Endothelial cell of umbilical vein (primary cell): ENCODE measurements around the gene CCDC61. TPM values are rescaled to one million over a fixed set of nuclear protein-coding genes. Genes with fewer than 3 reads are reported as not detected.

ENCODE experiments used
- BruUV-seq: library from RNA; stranded (reverse); fragments of 400-500 nt; replicated peaks from 2 replicates; lab custom pipeline; 2021; lab: Mats Ljungman, UMichigan
- CTCF ChIA-PET: fragments of 300-600, 350-600 bp; sonication (Branson Sonifier 250); formaldehyde crosslinking; loops from one replicate; lab custom pipeline; 2021; ENCODE audit warnings: antibody characterized with exemption, inconsistent platforms; lab: Charles Lee
- POLR2A ChIA-PET: fragments of 300-600, 350-600 bp; sonication (Branson Sonifier 250); formaldehyde crosslinking; loops from one replicate; lab custom pipeline; 2021; ENCODE audit warnings: antibody characterized with exemption, inconsistent platforms; lab: Charles Lee
- DNase-seq: peaks from one replicate; pipeline ENCODE4 v3.0.0-alpha.2; 2011; ENCODE audit warnings: low read depth, low spot score
- FAIRE-seq: peaks from 2 replicates; lab custom pipeline; 2011; peaks lifted over from hg19 to GRCh38; lab: Jason Lieb, UNC
- H2AFZ ChIP-seq: 2 replicates; pipeline ENCODE4 v1.6.0; 2012; ENCODE audit warnings: low read depth, low read length, control low read depth, inconsistent platforms
- H3K27ac ChIP-seq: 2 replicates; pipeline ENCODE4 v1.5.1; 2011; ENCODE audit warnings: low read depth, mild to moderate bottlenecking, control low read depth, low read length, moderate library complexity; ENCODE audit not compliant: insufficient read depth
- H3K27me3 ChIP-seq, 2 experiments: 2 replicates each; pipeline versions ENCODE4 v1.6.0 to v1.6.1; 2011; ENCODE audit warnings: low read length in 2 of 2, mixed read lengths in 1 of 2; ENCODE audit not compliant: control insufficient read depth in 2 of 2, insufficient read depth in 2 of 2
- H3K36me3 ChIP-seq, 2 experiments: 2 replicates in 1 of 2; 3 replicates in 1 of 2; pipeline ENCODE4 v1.5.1; 2011; ENCODE audit warnings: low read length in 2 of 2, mild to moderate bottlenecking in 1 of 2, moderate library complexity in 1 of 2; ENCODE audit not compliant: control insufficient read depth in 2 of 2, insufficient read depth in 2 of 2; ENCODE audit errors: extremely low read depth in 1 of 2
- H3K4me1 ChIP-seq: 3 replicates; pipeline ENCODE4 v1.5.1; 2011; ENCODE audit warnings: mild to moderate bottlenecking, low read length; ENCODE audit not compliant: control insufficient read depth, insufficient read depth; ENCODE audit errors: extremely low read depth
- H3K4me2 ChIP-seq: 2 replicates; pipeline ENCODE4 v1.6.1; 2011; ENCODE audit warnings: low read length, control low read depth, mixed read lengths; ENCODE audit not compliant: insufficient read depth
- H3K4me3 ChIP-seq, 3 experiments: fragments of 200-600 bp in 1 of 3; sonication (generic), shearing (Covaris generic) in 1 of 3; replicated peaks in 1 of 3; 2 replicates each; pipeline ENCODE4 v1.5.1; 2011 to 2016; ENCODE audit warnings: control low read depth in 3 of 3, low read length in 3 of 3, mild to moderate bottlenecking in 2 of 3, inconsistent platforms in 1 of 3, low read depth in 1 of 3, moderate library complexity in 1 of 3; ENCODE audit not compliant: insufficient read depth in 1 of 3
- H3K79me2 ChIP-seq: 2 replicates; pipeline ENCODE4 v1.6.0; 2012; ENCODE audit warnings: low read length, inconsistent platforms; ENCODE audit not compliant: control insufficient read depth, insufficient read depth
- H3K9ac ChIP-seq: replicated peaks from 2 replicates; pipeline ENCODE3; 2011; ENCODE audit warnings: low read length, control low read depth; ENCODE audit not compliant: insufficient read depth; ENCODE audit errors: extremely low read depth
- H3K9me1 ChIP-seq: replicated peaks from 3 replicates; pipeline ENCODE4 v1.6.0; 2011; ENCODE audit warnings: mild to moderate bottlenecking, low read length; ENCODE audit not compliant: control insufficient read depth, insufficient read depth; ENCODE audit errors: extremely low read depth
- H3K9me3 ChIP-seq: replicated peaks from 2 replicates; pipeline ENCODE4 v1.5.1; 2012; ENCODE audit warnings: low read length, inconsistent platforms; ENCODE audit not compliant: control insufficient read depth, insufficient read depth
- H4K20me1 ChIP-seq: replicated peaks from 2 replicates; pipeline ENCODE3; 2011; ENCODE audit warnings: mild to moderate bottlenecking, low read length; ENCODE audit not compliant: control insufficient read depth, insufficient read depth; ENCODE audit errors: extremely low read depth
- EZH2 ChIP-seq: IDR thresholded peaks from 2 replicates; pipeline ENCODE4 v1.6.1; 2012; ENCODE audit warnings: borderline replicate concordance, low read depth, mild to moderate bottlenecking, moderate library complexity, low read length, inconsistent platforms; ENCODE audit not compliant: severe bottlenecking
- FOS ChIP-seq: IDR thresholded peaks from 2 replicates; pipeline ENCODE4 v1.6.1; 2011; ENCODE audit warnings: mild to moderate bottlenecking, low read length, moderate library complexity, borderline replicate concordance; ENCODE audit not compliant: insufficient read depth
- GATA2 ChIP-seq: IDR thresholded peaks from 2 replicates; pipeline ENCODE4 v1.7.0; 2011; ENCODE audit warnings: low read depth, mild to moderate bottlenecking, moderate library complexity, mixed read lengths, low read length; ENCODE audit not compliant: insufficient read length, insufficient read depth
- JUN ChIP-seq: IDR thresholded peaks from 2 replicates; pipeline ENCODE4 v1.6.1; 2011; ENCODE audit warnings: borderline replicate concordance, low read depth; ENCODE audit not compliant: insufficient read length, insufficient read depth
- MYC ChIP-seq: IDR thresholded peaks from one replicate; pipeline ENCODE4 v1.6.1; 2011; ENCODE audit warnings: mild to moderate bottlenecking, low read depth, low read length
- POLR2A ChIP-seq: IDR thresholded peaks from 2 replicates; pipeline ENCODE4 v1.6.1; 2012; ENCODE audit warnings: low read depth, mild to moderate bottlenecking, control low read depth, low read length
- POLR2AphosphoS5 ChIP-seq: IDR thresholded peaks from 2 replicates; pipeline ENCODE4 v1.6.1; 2012; ENCODE audit warnings: low read depth, mild to moderate bottlenecking, control low read depth, low read length, moderate library complexity; ENCODE audit not compliant: insufficient read depth
- dilution Hi-C: fragments of 300-500 bp; cut with MboI; formaldehyde crosslinking; loops from one replicate; pipeline ENCODE4 v1.15.0; 2019; ENCODE audit warnings: low sequenced_read_pairs; ENCODE audit not compliant: extremely low pct_ligation_motif_present
- intact Hi-C: fragments of 100-400 bp; cut with micrococcal nuclease; formaldehyde crosslinking; loops from one replicate; pipeline ENCODE4 v1.10.0; 2022
- polyA plus RNA-seq, 4 experiments: library from polyadenylated mRNA; depleted of rRNA in 3 of 4; stranded (reverse) in 3 of 4; unstranded in 1 of 4; fragments of >200 nt; gene quantifications; 2 replicates each; pipeline versions ENCODE4 v1.2.1 to v1.2.3, GENCODE V29; 2011 to 2012; ENCODE audit warnings: missing spikeins in 1 of 4
- total RNA-seq: library from RNA; stranded (reverse); gene quantifications from 2 replicates; pipeline ENCODE4 v1.2.3, GENCODE V29; 2021
- TF ChIP-seq, protein P1 (sequence below): IDR thresholded peaks from 2 replicates; pipeline ENCODE4 v1.6.1; 2011; ENCODE audit not compliant: insufficient read depth, insufficient read length
- TF ChIP-seq, protein P2 (sequence below), 2 donors: IDR thresholded peaks; 1 replicate in 1 of 2; 2 replicates in 1 of 2; pipeline ENCODE4 v1.5.1; 2011; ENCODE audit warnings: low read length in 2 of 2, mild to moderate bottlenecking in 2 of 2, moderate library complexity in 2 of 2, control low read depth in 1 of 2, inconsistent platforms in 1 of 2, low read depth in 1 of 2; ENCODE audit not compliant: insufficient read depth in 1 of 2; ENCODE audit errors: extremely low read depth in 1 of 2

Gene CCDC61
- total and polyA plus RNA-seq, 2 donors (not counting 3 experiments of a cell fraction or from before 2014, with no cell fraction given) = 10.3 to 20.1 TPM

DNA sequence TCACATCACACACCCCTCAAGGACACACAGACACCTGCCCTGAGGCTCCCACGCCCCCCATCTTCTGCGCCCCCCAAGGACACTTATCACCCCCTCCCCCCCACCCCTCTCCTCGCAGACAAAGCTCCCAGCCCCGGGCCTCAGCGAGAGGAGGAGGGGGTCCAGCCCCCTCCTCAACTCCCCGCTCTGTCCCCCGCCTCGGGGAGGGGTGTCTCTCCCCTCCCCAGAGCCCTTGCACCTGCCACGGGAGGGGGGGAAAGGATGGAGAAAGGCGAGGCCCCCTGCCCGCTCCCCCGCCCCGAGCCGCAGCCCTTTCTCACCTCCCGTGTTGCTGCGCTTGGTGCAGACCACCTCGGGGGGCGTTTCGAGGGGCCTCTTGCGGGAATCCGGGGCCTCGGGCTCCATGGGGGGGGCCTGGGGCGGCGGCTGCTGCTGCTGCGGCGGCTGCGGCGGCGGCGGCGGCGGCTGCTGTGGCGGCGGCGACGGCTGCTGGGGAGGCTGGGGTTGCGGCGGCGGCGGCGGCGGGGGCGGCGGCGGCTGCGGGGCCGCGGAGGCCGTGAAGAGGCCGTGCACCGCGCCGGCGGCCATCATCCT lies 22.2 kb upstream of the CCDC61 start:
- FAIRE-seq (no peak), DNase-seq (no peak)
- BruUV-seq = no TSS peak
- peak overlapping the region; percentile 27 for H3K4me2 ChIP-seq
- no peaks in the 10 kb centered on the region for H3K9me1 ChIP-seq
- no peaks in the 10 kb centered on the region for H3K9me3 ChIP-seq
- H3K27me3 ChIP-seq = peaks cover 2 to 4% of the 10 kb centered on the region in 2 experiments
- peak overlapping the region; percentile 10 for H3K9ac ChIP-seq
- H3K27ac ChIP-seq = no peak overlapping the region
- intact Hi-C loops = loop anchor here (5.0 kb wide), 1 partner anchor 34 kb away; no protein-coding TSS in a partner anchor
- peaks cover 9% of the 10 kb centered on the region for H3K79me2 ChIP-seq
- peaks cover 23% of the 10 kb centered on the region for H3K4me1 ChIP-seq
- no peak overlapping the region for H2AFZ ChIP-seq
- no peaks in the 10 kb centered on the region for H4K20me1 ChIP-seq
- TF ChIP-seq MYC (no peak), FOS (no peak), EZH2 (no peak), POLR2AphosphoS5 (no peak), GATA2 (no peak), POLR2A (no peak), JUN (no peak)
- TF ChIP-seq, protein P1, sequence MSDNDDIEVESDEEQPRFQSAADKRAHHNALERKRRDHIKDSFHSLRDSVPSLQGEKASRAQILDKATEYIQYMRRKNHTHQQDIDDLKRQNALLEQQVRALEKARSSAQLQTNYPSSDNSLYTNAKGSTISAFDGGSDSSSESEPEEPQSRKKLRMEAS = no peak
- TF ChIP-seq, protein P2, sequence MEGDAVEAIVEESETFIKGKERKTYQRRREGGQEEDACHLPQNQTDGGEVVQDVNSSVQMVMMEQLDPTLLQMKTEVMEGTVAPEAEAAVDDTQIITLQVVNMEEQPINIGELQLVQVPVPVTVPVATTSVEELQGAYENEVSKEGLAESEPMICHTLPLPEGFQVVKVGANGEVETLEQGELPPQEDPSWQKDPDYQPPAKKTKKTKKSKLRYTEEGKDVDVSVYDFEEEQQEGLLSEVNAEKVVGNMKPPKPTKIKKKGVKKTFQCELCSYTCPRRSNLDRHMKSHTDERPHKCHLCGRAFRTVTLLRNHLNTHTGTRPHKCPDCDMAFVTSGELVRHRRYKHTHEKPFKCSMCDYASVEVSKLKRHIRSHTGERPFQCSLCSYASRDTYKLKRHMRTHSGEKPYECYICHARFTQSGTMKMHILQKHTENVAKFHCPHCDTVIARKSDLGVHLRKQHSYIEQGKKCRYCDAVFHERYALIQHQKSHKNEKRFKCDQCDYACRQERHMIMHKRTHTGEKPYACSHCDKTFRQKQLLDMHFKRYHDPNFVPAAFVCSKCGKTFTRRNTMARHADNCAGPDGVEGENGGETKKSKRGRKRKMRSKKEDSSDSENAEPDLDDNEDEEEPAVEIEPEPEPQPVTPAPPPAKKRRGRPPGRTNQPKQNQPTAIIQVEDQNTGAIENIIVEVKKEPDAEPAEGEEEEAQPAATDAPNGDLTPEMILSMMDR (IDR thresholded peaks at IDR 0.05; ENCODE audit: extremely low read depth in 1 of 2, insufficient read depth in 1 of 2, low read depth in 1 of 2, low read length in 2 of 2) = no peak
- H3K36me3 ChIP-seq = peaks cover 0 to 3% of the 10 kb centered on the region in 2 experiments
- POLR2A ChIA-PET = no interaction called here
- CTCF ChIA-PET = interaction anchor here (0.6 to 1.5 kb wide), 2 partner anchors 14 to 56 kb away, joined by 3 to 5 read pairs; no protein-coding TSS in a partner anchor
- peak overlapping the region; percentile 32 to 80 (median 52) for H3K4me3 ChIP-seq
- dilution Hi-C loops = no loop called here
